ENCODE measurements around the gene PATE2. TPM values are rescaled to one million over a fixed set of nuclear protein-coding genes. Genes with fewer than 3 reads are reported as not detected.

Gene PATE2
- total RNA-seq, 1 donor = 0.18 TPM

GRCh38 chr11:125740617-125741016, 38.0 kb downstream of the PATE2 start:
- no peak for DNase-seq (ENCODE audit: low read depth)
- H3K4me3 ChIP-seq (ENCODE audit: low read depth, low read length) = no peak overlapping the region
- no peak for TF ChIP-seq CTCF (IDR thresholded peaks at IDR 0.05; ENCODE audit: insufficient read depth, low read length)

GRCh38 chr11:125728969-125729368, 49.7 kb downstream of the PATE2 start:
- no peak for TF ChIP-seq CTCF (IDR thresholded peaks at IDR 0.05; ENCODE audit: insufficient read depth, low read length)
- no peak overlapping the region for H3K4me3 ChIP-seq (ENCODE audit: low read depth, low read length)
- DNase-seq (ENCODE audit: low read depth) = peak; percentile 8

Other genes with a start within 250 kb of the PATE2 start
- 94.5 and 153 TPM in 2 replicates for gene EI24, start 209.4 kb downstream of the PATE2 start, total RNA-seq (ENCODE audit: low replicate concordance)
- gene STT3A, start 186.0 kb downstream of the PATE2 start, total RNA-seq (ENCODE audit: low replicate concordance) = 285 and 375 TPM in 2 replicates
- gene CHEK1, start 153.7 kb downstream of the PATE2 start, total RNA-seq (ENCODE audit: low replicate concordance) = 8.7 and 49.5 TPM in 2 replicates
- gene ACRV1, start 98.0 kb downstream of the PATE2 start, total RNA-seq (ENCODE audit: low replicate concordance) = not detected in 2 replicates
- not detected in 2 replicates for gene PATE1, start 32.5 kb downstream of the PATE2 start, total RNA-seq (ENCODE audit: low replicate concordance)
- not detected in 2 replicates for gene PATE3, start 9.3 kb upstream of the PATE2 start, total RNA-seq (ENCODE audit: low replicate concordance)
- not detected in 2 replicates for gene PATE4, start 54.5 kb upstream of the PATE2 start, total RNA-seq (ENCODE audit: low replicate concordance)
- 3.1 and 15.3 TPM in 2 replicates for gene HYLS1, start 108.8 kb upstream of the PATE2 start, total RNA-seq (ENCODE audit: low replicate concordance)
- gene PUS3, start 124.4 kb upstream of the PATE2 start, total RNA-seq (ENCODE audit: low replicate concordance) = 11.7 and 38.3 TPM in 2 replicates
- under 0.01 TPM in 1 of 2 replicates, not detected in the other for gene DDX25, start 125.7 kb upstream of the PATE2 start, total RNA-seq (ENCODE audit: low replicate concordance)
- not detected in 2 replicates for gene VSIG10L2, start 167.2 kb upstream of the PATE2 start, total RNA-seq (ENCODE audit: low replicate concordance)